GM19025 (cell line): ENCODE data around the gene MARCHF9.
"Not testable (repeated sequence)": the region's sequence is repeated elsewhere in the genome, so short reads cannot be mapped to it uniquely, and the experiment has no call there.

Source experiments
- ATAC-seq: cut with Tn5 transposase; IDR thresholded peaks from one replicate; pipeline ENCODE4 v1.9.1; 2021; ENCODE audit warnings: mild to moderate bottlenecking, low read depth, moderate library complexity; ENCODE audit not compliant: unreplicated experiment

The MARCHF9 gene

GRCh38 chr12:57754411-57755193, at the start of gene MARCHF9:
Gene MARCHF9 (plus strand): TSS chr12:57755103. CDS start chr12:57755529, 426 bp downstream.
- peak; percentile 23 for ATAC-seq

- no peak for ATAC-seq
Observed at GRCh38 chr12:57707250-57707649, 47.7 kb upstream of the MARCHF9 start.

- no peak for ATAC-seq
Observed at GRCh38 chr12:57708296-57708695, 46.6 kb upstream of the MARCHF9 start.

- no peak for ATAC-seq
Observed at GRCh38 chr12:57712701-57713100, 42.2 kb upstream of the MARCHF9 start.

GRCh38 chr12:57713209-57713608, 41.7 kb upstream of the MARCHF9 start:
- no peak for ATAC-seq

- not testable (repeated sequence) for ATAC-seq
Observed at GRCh38 chr12:57715036-57715748, 39.7 kb upstream of the MARCHF9 start.

GRCh38 chr12:57715786-57716185, 39.1 kb upstream of the MARCHF9 start:
- no peak for ATAC-seq

- no peak for ATAC-seq
Observed at GRCh38 chr12:57716305-57716704, 38.6 kb upstream of the MARCHF9 start.

- no peak for ATAC-seq
Observed at GRCh38 chr12:57717131-57717530, 37.8 kb upstream of the MARCHF9 start.

GRCh38 chr12:57717846-57718640, 36.9 kb upstream of the MARCHF9 start:
- ATAC-seq, result no peak

GRCh38 chr12:57718641-57719528, 36.0 kb upstream of the MARCHF9 start:
- no peak for ATAC-seq

GRCh38 chr12:57719777-57720605, 34.9 kb upstream of the MARCHF9 start:
- ATAC-seq, result no peak

- ATAC-seq, result no peak
Observed at GRCh38 chr12:57720606-57721595, 34.0 kb upstream of the MARCHF9 start.

- ATAC-seq, result not testable (repeated sequence)
Observed at GRCh38 chr12:57721846-57722608, 32.9 kb upstream of the MARCHF9 start.

GRCh38 chr12:57722716-57723629, 31.9 kb upstream of the MARCHF9 start:
- no peak for ATAC-seq

GRCh38 chr12:57723630-57723962, 31.3 kb upstream of the MARCHF9 start:
- ATAC-seq, result no peak
